H54 (cell line): ENCODE measurements around the gene ZDHHC13.

ENCODE experiments used
- DNase-seq: peaks from one replicate; pipeline ENCODE4 v3.0.0; 2011; ENCODE audit warnings: low spot score, mixed read lengths; ENCODE audit not compliant: insufficient read length
- FAIRE-seq: peaks from 3 replicates; lab custom pipeline; 2011; peaks lifted over from hg19 to GRCh38; lab: Jason Lieb, UNC
- POLR2A ChIP-seq: IDR thresholded peaks from 2 replicates; pipeline ENCODE4 v1.6.1; 2011; ENCODE audit warnings: low read depth, mild to moderate bottlenecking, low read length

Gene ZDHHC13

DNA sequence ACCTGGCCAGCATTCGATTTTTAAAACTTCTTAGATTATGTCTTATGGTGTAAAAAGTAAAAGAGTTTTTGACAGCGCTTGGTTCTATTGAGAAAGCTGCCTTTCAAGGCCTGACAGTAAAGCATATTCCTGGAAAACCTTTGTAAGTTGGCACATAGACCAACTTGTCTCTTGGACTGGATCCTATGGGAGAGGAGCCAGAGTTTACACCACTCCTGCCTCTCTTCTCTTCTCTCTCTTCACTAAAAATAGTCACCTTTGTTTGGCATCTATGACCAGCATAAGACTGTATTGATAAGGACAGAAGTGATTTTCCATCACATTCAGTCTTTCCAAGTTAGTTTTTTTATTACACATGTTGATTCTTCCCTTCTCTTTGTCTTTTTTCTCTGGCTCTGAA lies 51.1 kb downstream of the ZDHHC13 start:
- FAIRE-seq, result no peak
- no peak for TF ChIP-seq POLR2A
- DNase-seq, result no peak

- FAIRE-seq (no peak), DNase-seq (no peak)
- TF ChIP-seq POLR2A, result no peak
Measured at GRCh38 chr11:19173004-19173689, 56.2 kb downstream of the ZDHHC13 start.

DNA sequence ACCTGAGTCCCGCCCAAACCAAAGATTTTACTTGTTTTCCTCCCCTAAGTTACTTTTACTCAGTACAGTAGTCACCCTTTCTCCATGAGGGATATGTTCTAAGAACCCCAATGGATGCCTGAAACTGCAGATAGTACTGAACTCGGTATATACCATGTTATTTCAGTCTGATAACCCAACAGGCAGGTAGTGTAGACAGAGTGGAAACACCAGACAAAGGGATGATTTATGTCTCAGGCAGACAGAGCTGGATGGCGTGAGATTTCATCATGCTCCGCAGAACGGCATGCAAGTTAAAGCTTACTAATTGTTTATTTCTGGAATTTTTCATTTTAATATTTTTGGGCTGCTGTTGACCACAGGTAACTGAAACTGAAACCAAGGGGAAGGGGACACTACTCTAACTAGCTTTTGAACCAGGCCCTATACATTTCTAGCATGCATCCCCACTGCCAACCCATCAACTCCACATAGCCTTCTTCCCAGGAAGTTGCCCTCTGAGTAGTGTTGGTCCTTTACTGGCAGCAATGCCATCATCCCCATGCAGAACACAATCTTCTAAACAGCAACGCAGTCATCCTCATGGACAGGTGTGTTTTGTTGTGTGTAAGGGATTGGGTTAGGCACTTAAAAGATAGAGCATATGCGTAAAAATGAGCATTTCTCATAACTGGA lies 57.1 kb downstream of the ZDHHC13 start:
- no peak for TF ChIP-seq POLR2A
- FAIRE-seq (no peak), DNase-seq (no peak)

GRCh38 chr11:19176629-19177186 lies 59.7 kb downstream of the ZDHHC13 start:
- DNase-seq (no peak), FAIRE-seq (no peak)
- TF ChIP-seq POLR2A, result no peak

DNA sequence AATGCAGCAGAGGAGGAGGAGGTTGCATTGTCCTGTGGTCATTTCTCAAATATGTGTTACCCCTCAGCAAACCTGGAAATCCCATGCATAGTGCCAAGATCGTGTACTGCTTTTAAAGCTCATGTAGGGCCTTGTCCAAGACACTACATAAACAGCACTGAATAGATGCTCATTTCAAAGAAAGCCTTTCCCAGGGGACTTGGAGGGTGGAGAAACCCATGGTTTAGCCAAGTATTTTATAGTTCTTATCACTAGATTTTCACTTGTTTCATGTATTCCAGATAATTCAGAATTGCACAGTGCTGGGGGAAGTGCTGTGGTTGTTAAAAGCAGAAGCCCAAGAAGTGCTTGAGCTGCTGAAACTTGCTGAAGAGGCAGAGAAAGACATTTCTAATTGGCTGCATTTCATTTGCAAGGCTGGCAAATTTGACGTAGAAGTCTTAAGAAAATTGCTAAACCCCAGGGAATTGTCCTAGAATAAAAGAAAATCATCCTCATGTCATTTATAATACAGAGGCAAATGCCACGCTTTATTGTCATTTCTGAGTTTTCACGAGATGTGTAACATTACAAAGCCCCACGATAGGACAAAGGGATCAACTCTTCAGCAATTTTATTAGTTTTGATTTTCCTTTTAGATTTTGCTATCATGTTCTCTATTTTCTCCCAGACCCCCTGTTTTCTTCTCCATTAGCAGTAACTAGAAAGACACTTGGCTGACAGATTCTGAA lies 64.7 kb downstream of the ZDHHC13 start:
- no peak for DNase-seq
- no peak for FAIRE-seq
- TF ChIP-seq POLR2A, result no peak

DNA sequence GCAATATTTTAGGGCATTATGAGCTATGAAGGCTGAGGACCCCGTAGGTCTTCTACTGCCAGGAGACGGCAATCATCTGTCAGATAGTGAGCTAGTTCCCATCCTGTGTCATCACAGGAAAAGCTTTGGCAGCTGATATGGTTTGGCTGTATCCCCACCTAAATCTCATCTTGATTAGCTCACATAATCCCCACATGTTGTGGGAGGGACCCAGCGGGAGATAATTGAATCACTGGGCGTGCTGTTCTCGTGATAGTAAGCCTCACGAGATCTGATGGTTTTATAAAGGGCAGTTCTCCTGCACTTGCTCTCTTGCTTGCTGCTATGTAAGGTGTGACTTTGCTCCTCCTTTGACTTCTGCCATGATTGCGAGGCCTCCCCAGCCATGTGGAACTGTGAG lies 66.7 kb downstream of the ZDHHC13 start:
- TF ChIP-seq POLR2A, result no peak
- DNase-seq, result no peak
- FAIRE-seq, result no peak

DNA sequence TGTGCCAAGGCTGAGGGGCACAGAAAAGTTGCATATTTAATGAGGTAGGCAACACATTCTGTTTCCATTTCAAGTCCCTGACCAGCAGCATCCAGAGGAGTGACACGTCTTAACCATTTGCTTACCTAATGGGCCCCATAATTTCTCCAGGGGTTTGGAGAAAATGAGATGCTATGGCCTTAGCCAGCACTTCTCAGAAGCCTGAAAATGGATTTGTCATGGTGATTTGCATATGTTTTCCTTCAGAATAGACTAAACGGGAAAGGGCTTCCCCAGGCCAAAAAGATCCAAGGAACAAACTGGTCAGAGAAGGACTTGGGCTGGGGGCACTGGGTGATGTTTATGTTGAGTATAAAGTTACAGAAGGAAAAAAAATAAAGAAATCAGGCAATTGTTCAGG lies 68.1 kb downstream of the ZDHHC13 start:
- no peak for FAIRE-seq

GRCh38 chr11:19185516-19186052 lies 68.6 kb downstream of the ZDHHC13 start:
- TF ChIP-seq POLR2A, result no peak
- DNase-seq (no peak), FAIRE-seq (no peak)

More for the DNA sequence above, 68.1 kb downstream of the ZDHHC13 start:
- no peak for TF ChIP-seq POLR2A
- DNase-seq, result no peak

DNA sequence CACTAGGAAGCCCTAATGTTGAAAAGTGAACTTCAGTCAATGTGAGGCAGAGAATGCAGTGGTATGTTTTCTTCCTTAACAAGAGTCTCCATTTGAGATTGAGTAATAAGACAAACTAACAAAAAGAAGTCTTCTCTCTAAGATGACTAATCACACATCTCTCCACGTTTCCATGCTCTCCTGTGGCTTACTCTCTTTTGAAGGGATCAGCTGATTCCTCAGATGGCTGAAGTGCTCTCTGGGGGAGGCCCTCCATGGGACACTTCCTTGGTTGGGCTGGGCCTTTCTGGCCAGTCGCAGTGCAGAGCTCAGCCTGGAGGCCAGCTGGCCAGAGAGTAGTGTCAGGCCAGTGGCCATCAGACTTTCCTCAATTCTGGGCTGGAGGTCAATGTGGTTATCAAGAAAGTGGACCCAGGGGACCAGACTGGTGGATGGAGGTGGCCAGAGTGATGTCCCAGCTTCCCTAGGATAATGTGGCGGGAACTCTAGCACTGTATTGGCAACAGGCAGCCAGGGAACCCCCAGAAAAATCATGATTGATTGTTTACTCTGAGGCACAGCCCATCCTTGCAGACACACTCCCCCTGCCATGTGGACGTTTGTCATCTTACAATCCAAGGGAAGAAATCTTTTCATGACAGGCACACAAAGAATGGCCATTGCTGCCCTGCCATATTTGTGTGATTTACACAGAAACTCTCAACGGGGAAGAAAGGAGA lies 70.3 kb downstream of the ZDHHC13 start:
- FAIRE-seq (no peak), DNase-seq (no peak)
- TF ChIP-seq POLR2A, result no peak

DNA sequence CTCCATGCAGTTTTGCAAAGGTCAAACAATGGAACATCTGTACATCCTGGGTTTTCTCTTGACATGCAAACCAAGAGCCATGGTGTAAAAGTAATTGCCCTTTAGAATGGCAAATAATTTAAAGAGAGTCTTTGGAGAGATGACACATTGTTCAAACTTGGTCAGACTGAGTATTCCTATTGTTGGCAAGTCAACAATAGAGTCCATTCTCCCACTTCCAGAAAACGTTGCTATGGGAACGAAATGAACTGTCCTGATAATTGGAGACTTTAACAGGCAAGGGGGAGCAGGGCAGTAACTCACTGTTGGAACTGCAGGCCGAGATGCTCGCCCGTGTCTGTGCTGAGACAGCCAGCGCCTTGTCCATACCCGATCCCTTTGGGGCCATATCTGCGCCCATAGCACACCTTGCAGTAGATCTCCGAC lies 70.9 kb downstream of the ZDHHC13 start:
- DNase-seq, result no peak
- no peak for FAIRE-seq
- no peak for TF ChIP-seq POLR2A

GRCh38 chr11:19191530-19192169 lies 74.7 kb downstream of the ZDHHC13 start:
- no peak for TF ChIP-seq POLR2A
- no peak for DNase-seq

DNA sequence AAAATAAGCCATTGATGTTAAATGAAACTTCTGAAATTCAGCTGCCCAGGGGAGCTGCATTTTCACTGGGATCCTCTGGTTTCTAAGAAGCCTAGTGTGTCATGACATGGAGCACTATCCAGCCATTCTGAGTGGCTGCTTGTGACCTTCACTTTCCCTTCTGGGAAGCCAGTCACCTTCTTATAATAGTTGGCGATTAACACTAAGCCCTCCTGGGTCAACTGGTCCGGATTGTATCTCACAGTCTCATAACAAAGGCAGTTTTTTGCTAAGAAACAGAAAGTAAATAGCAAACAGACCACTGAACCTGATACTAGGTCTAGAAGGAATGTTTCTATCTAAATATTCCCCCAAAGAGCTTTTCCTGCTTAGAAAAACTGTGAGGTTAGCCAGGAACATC lies 76.9 kb downstream of the ZDHHC13 start:
- no peak for FAIRE-seq

More at GRCh38 chr11:19191530-19192169, 74.7 kb downstream of the ZDHHC13 start:
- no peak for FAIRE-seq

DNA sequence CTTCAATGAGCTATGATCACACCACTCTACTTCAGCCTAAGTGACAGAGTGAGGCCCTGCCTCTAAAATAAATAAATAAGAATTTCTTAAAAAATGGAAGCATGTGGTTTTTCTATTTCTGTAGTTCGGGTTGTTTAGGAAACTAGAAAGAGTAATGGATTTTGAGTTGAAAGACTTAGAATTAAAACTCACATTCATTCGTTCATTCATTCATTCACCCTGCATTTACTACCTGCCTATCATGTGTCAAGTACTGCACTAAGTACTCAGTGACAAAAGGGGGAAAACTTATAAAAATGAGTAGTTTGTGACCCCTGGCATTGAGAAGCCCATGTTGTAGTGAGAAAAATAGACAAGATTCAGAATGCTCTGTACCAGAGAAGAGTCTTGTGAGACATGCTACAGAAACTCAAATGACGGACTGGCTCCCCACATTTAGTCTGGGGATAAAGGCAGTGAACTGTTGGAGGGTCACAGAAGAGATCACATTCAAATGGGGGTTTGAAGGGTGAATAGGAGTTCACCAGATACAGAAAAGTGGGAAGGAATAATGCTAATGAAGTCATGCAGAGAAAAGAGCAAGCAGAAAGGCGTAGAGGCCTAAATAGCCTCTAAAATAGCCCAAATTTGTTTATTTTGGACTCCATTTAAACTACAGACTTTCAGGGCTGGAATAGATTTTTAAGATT lies 77.8 kb downstream of the ZDHHC13 start:
- DNase-seq, result no peak
- no peak for TF ChIP-seq POLR2A
- FAIRE-seq, result no peak

More for the DNA sequence above, 76.9 kb downstream of the ZDHHC13 start:
- no peak for TF ChIP-seq POLR2A
- DNase-seq, result no peak
